Neural crest cell (in vitro differentiated cells): Measurements from ENCODE around the gene ZNF667. TPM values are rescaled to one million over a fixed set of nuclear protein-coding genes. Genes with fewer than 3 reads are reported as not detected.

Experiments
- DNase-seq: peaks from one replicate; pipeline ENCODE4 v3.0.0; 2021; ENCODE audit warnings: low read depth, mixed read lengths, low spot score
- H3K27ac Mint-ChIP-seq: one replicate; pipeline ENCODE4 v1.8.0; 2021; ENCODE audit warnings: mild to moderate bottlenecking, mixed read lengths; ENCODE audit not compliant: unreplicated experiment
- H3K27me3 Mint-ChIP-seq: 2 replicates; pipeline ENCODE4 v1.8.0; 2021; ENCODE audit warnings: low read depth, mild to moderate bottlenecking, mixed read lengths
- H3K36me3 Mint-ChIP-seq: 2 replicates; pipeline ENCODE4 v1.8.0; 2021; ENCODE audit warnings: low read depth, mild to moderate bottlenecking, mixed read lengths
- H3K4me1 Mint-ChIP-seq: 2 replicates; pipeline ENCODE4 v1.8.0; 2021; ENCODE audit warnings: mixed read lengths
- H3K4me3 Mint-ChIP-seq: one replicate; pipeline ENCODE4 v1.8.0; 2021; ENCODE audit warnings: mild to moderate bottlenecking, mixed read lengths
- H3K9me3 Mint-ChIP-seq: 2 replicates; pipeline ENCODE4 v1.8.0; 2021; ENCODE audit warnings: mixed read lengths
- long read RNA-seq: library from polyadenylated mRNA; unstranded; transcript quantifications from one replicate; pipeline ENCODE4 v2.0.0, GENCODE V29; 2020
- total RNA-seq: library from RNA; stranded (reverse); gene quantifications from 2 replicates; pipeline ENCODE4 v1.2.1, GENCODE V29; 2021
- TF ChIP-seq, protein P1 (sequence below): fragments of 200-600 bp; sonication (generic); conservative IDR thresholded peaks from 2 replicates; pipeline ENCODE4 v1.5.0; 2021; ENCODE audit warnings: antibody characterized with exemption, mild to moderate bottlenecking

The ZNF667 gene
- not detected in 2 replicates for total RNA-seq
- long read RNA-seq, result 0 reads

DNA sequence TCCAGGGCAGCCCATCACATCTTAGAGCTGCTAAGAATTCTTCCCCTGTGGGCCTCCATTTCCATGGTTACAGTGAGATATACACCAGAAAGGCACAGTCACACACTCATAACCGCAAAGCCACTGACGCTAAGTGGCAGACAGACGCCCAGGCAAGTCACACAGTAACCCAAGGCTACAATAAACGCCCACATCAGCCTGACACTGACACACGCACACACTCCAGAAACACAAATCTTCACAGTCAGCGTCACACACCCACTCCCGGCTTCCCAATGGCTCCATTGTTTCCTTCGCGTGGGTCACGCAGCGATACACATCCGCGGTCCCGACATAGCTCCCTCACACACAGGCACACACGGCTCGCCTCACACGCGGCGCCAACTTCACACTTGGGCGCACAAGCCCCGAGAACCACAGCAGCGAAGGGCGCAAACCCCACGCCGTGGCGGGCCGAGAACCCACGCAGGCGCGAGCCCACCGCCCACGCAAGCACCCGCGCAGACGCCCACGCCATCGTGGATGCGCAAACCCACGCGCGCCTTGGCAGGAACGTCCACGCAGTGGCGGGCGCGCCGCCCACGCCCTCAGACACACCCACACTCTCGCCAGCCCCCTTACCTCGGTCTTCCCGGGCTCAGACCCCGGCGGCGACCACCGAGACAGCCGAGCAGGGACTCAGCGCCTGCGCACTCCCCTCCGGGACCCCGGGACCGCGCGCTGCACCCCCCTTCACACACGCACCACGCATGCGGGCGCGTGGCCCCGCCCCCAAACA is at the start of gene ZNF667:
Gene ZNF667 (minus strand): TSS at position 695 of the 778 bp plus-strand sequence. CDS start 14,975 bp downstream, outside the sequence.
- Mint-ChIP-seq H3K27me3 (no peaks in the 10 kb centered on the region), H3K27ac (no peak within 1 kb of the TSS)

DNA sequence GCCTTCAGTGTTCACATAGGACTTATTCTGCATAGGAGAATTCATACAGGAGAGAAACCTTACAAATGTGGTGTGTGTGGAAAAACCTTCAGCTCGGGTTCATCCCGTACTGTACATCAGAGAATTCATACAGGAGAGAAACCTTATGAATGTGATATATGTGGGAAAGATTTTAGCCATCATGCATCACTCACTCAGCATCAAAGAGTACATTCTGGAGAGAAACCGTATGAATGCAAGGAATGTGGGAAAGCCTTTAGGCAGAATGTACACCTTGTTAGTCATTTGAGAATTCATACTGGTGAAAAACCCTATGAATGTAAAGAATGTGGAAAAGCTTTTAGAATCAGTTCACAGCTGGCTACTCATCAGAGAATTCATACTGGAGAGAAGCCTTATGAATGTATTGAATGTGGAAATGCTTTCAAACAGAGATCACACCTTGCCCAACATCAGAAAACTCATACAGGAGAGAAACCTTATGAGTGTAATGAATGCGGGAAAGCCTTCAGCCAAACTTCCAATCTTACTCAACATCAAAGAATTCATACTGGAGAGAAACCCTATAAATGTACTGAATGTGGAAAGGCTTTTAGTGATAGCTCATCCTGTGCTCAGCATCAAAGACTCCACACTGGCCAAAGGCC is 48.2 kb upstream of the ZNF667 start:
- Mint-ChIP-seq H3K27ac (no peak overlapping the region), H3K9me3 (peaks cover 29% of the 10 kb centered on the region), H3K36me3 (peaks cover 23% of the 10 kb centered on the region), H3K4me3 (no peak overlapping the region), H3K27me3 (no peaks in the 10 kb centered on the region), H3K4me1 (no peaks in the 10 kb centered on the region)
- DNase-seq, result no peak
- TF ChIP-seq, protein P1, sequence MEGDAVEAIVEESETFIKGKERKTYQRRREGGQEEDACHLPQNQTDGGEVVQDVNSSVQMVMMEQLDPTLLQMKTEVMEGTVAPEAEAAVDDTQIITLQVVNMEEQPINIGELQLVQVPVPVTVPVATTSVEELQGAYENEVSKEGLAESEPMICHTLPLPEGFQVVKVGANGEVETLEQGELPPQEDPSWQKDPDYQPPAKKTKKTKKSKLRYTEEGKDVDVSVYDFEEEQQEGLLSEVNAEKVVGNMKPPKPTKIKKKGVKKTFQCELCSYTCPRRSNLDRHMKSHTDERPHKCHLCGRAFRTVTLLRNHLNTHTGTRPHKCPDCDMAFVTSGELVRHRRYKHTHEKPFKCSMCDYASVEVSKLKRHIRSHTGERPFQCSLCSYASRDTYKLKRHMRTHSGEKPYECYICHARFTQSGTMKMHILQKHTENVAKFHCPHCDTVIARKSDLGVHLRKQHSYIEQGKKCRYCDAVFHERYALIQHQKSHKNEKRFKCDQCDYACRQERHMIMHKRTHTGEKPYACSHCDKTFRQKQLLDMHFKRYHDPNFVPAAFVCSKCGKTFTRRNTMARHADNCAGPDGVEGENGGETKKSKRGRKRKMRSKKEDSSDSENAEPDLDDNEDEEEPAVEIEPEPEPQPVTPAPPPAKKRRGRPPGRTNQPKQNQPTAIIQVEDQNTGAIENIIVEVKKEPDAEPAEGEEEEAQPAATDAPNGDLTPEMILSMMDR, result no peak

More for the DNA sequence above, at the start of gene ZNF667:
- no peaks in the 10 kb centered on the region for H3K4me1 Mint-ChIP-seq
- peaks cover 10% of the 10 kb centered on the region for H3K36me3 Mint-ChIP-seq
- peaks cover 26% of the 10 kb centered on the region for H3K9me3 Mint-ChIP-seq
- TF ChIP-seq, protein P1, result no peak
- DNase-seq, result no peak
- H3K4me3 Mint-ChIP-seq, result no peak within 1 kb of the TSS

DNA sequence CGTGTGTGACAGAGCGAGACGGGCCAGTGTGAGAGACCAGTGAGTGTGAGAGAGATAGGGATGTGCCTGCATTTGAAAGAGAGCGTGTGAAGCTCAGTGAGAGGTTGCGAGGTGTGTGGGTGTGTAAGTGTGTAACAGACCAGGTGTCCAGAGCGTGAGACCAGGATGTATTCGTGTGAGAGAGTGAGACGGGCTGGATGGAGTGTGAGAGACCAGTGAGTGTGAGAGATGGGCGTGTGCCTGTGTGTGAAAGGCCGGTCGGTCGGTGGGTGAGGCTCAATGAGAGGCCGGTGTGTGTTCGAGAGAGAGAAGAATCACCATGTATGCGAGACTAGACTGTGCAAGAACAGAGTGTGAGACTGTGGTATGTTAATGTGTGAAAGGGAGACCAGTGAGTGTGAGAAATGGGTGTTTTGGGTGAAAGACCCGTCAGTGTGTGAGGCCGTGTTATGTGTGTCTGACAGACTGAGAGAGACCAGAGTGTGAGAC is 31.2 kb upstream of the ZNF667 start:
- Mint-ChIP-seq H3K4me1 (no peaks in the 10 kb centered on the region), H3K36me3 (peaks cover 8% of the 10 kb centered on the region), H3K9me3 (peaks cover 7% of the 10 kb centered on the region), H3K27me3 (no peaks in the 10 kb centered on the region), H3K27ac (no peak overlapping the region), H3K4me3 (no peak overlapping the region)
- TF ChIP-seq, protein P1, result no peak
- DNase-seq, result no peak

DNA sequence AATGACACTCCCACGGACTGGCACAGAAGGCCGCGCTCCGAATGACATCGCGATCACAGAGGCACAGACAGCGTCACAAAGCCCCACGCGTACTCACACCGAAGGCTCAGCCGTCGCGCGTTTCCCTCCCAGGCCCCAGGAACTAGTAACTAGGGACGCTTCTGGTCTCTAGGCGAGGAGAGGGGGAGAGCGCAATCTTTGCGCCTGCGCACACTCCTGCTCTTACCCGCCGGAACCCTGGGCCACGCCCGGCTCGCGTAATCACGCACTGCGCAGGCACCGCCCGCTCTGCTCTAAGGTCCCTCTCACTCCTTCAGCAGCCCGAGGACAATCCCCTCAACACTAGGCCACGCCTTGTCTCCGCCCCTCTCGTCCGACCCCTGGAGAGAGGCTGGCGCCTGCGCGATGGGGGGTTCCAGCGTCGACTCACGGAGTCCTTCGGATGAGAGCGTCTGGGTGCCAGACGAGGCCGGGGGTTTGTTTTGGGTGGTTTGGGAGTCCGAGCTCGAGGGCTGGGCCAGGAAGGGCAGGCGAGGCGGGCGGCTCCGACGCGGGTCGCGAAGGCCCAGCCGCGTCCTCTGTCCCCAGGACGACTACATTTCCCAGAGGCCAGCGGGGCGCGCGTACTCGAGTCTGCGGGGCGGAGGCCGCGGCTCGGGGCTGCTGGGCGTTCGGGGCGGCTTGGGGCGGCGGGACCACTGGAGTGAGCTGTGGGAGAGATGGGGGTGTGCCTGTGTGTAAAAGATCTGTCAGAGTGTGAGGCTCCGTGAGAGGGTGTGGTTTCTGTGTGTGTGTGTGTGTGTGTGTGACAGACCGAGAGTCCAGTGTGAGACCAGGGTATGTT is 30.5 kb upstream of the ZNF667 start, which contains the start of gene ZNF471:
Gene ZNF471 (plus strand): TSS at position 410 of the 844 bp plus-strand sequence. CDS start 3,717 bp downstream, outside the sequence.
- TF ChIP-seq, protein P1, result no peak
- Mint-ChIP-seq H3K27ac (no peak within 1 kb of the TSS), H3K4me1 (no peaks in the 10 kb centered on the region), H3K27me3 (no peaks in the 10 kb centered on the region), H3K9me3 (peaks cover 5% of the 10 kb centered on the region), H3K36me3 (peaks cover 10% of the 10 kb centered on the region), H3K4me3 (no peak within 1 kb of the TSS)
- no peak for DNase-seq

DNA sequence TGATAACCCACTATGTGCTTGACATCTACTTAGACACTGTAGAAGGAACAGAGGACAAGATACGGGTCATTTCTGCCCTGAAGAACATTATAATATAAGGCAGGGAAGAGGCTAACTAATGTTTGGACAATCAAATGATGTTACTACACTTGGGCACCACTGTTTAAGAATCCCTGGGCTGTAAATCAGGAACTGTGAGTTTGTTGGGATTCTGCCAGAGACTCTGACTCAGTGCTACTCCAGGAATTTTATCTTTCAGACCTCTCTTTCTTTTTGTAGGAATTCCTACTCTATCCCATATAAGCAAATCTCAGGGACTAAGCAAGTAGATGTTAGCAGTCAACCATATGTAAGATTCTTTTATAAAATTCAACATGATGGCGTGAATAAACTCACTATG is 27.4 kb upstream of the ZNF667 start:
- H3K9me3 Mint-ChIP-seq, result peaks cover 13% of the 10 kb centered on the region
- H3K4me1 Mint-ChIP-seq, result no peaks in the 10 kb centered on the region
- TF ChIP-seq, protein P1, result no peak
- H3K4me3 Mint-ChIP-seq, result no peak overlapping the region
- DNase-seq, result no peak
- H3K27ac Mint-ChIP-seq, result no peak overlapping the region
- peaks cover 13% of the 10 kb centered on the region for H3K36me3 Mint-ChIP-seq
- H3K27me3 Mint-ChIP-seq, result no peaks in the 10 kb centered on the region
